ENCODE measurements around the gene TRIB2. TPM values are rescaled to one million over a fixed set of nuclear protein-coding genes. Genes with fewer than 3 reads are reported as not detected.
A peak's percentile ranks its signal among the peaks of the same experiment; 100 is the strongest.

TRIB2 gene
- total and polyA plus RNA-seq, 9 of the 15 experiments (the other 6 are each of a cell fraction or from before 2014, with no cell fraction given): 9.0 to 39.0 (median 26.3) TPM

- peak; percentile 60 for TF ChIP-seq SUPT5H (IDR thresholded peaks at IDR 0.05)
- TF ChIP-seq PKNOX1 (IDR thresholded peaks at IDR 0.05): peak; percentile 90
- TF ChIP-seq SAFB (IDR thresholded peaks at IDR 0.05; ENCODE audit: borderline replicate concordance, low read depth, low read length): peak; percentile 64
- TF ChIP-seq RNF2 (IDR thresholded peaks at IDR 0.05): 0 out of 2 replicates have a peak, but pooled peaks have one; percentile 1
- TF ChIP-seq, protein P1, sequence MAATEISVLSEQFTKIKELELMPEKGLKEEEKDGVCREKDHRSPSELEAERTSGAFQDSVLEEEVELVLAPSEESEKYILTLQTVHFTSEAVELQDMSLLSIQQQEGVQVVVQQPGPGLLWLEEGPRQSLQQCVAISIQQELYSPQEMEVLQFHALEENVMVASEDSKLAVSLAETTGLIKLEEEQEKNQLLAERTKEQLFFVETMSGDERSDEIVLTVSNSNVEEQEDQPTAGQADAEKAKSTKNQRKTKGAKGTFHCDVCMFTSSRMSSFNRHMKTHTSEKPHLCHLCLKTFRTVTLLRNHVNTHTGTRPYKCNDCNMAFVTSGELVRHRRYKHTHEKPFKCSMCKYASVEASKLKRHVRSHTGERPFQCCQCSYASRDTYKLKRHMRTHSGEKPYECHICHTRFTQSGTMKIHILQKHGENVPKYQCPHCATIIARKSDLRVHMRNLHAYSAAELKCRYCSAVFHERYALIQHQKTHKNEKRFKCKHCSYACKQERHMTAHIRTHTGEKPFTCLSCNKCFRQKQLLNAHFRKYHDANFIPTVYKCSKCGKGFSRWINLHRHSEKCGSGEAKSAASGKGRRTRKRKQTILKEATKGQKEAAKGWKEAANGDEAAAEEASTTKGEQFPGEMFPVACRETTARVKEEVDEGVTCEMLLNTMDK (IDR thresholded peaks at IDR 0.05; ENCODE audit: borderline replicate concordance, insufficient read depth, low read depth, low read length, poor library complexity, severe bottlenecking): no peak
- TF ChIP-seq MEIS2 (IDR thresholded peaks at IDR 0.05; ENCODE audit: partially characterized antibody): peak; percentile 42
- TF ChIP-seq KAT2B (IDR thresholded peaks at IDR 0.05; ENCODE audit: low read depth, low read length): no peak
- 0 out of 2 replicates have a peak, but pooled peaks have one; percentile 25 for TF ChIP-seq MIER1 (IDR thresholded peaks at IDR 0.05; ENCODE audit: low read depth)
- peak; percentile 67 for TF ChIP-seq POLR2AphosphoS5 (IDR thresholded peaks at IDR 0.05; ENCODE audit: control insufficient read depth, insufficient read depth, low read depth, low read length)
- TF ChIP-seq, protein P2, sequence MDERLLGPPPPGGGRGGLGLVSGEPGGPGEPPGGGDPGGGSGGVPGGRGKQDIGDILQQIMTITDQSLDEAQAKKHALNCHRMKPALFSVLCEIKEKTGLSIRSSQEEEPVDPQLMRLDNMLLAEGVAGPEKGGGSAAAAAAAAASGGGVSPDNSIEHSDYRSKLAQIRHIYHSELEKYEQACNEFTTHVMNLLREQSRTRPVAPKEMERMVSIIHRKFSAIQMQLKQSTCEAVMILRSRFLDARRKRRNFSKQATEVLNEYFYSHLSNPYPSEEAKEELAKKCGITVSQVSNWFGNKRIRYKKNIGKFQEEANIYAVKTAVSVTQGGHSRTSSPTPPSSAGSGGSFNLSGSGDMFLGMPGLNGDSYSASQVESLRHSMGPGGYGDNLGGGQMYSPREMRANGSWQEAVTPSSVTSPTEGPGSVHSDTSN (CRISPR knock-in tag; IDR thresholded peaks at IDR 0.05; ENCODE audit: low read depth): peak; percentile 52
- TF ChIP-seq, protein P2 (tag; conservative IDR thresholded peaks at IDR 0.05; ENCODE audit: low read depth): no peak
- no peak for TF ChIP-seq CBFB (CRISPR knock-in tag; IDR thresholded peaks at IDR 0.05)
- TF ChIP-seq KDM4B (IDR thresholded peaks at IDR 0.05; ENCODE audit: borderline replicate concordance in 2 of 2, low read depth in 1 of 2): peak in 1 of 2 experiments; percentile 61; a peak in 1 of 4 replicates
- TF ChIP-seq ZNF77 (CRISPR knock-in tag; IDR thresholded peaks at IDR 0.05): no peak
- 0 out of 4 replicates have a peak, but pooled peaks of 1 of the 2 experiments have one; percentile 18 for TF ChIP-seq FOXK2 (conservative IDR thresholded peaks at IDR 0.05 in 1 of 2, IDR thresholded peaks at IDR 0.05 in 1 of 2; ENCODE audit: low read depth in 2 of 2)
- TF ChIP-seq PCBP1 (IDR thresholded peaks at IDR 0.05; ENCODE audit: low read depth, low read length, poor library complexity, severe bottlenecking): peak; percentile 43
Observed at GRCh38 chr2:12716282-12717190, at the start of gene TRIB2 (continued).
